Ishikawa (cell line): Measurements from ENCODE around the gene CRELD2.

Experiments
- CEBPB ChIP-seq: IDR thresholded peaks from 2 replicates; pipeline ENCODE4 v1.6.1; 2012
- CREB1 ChIP-seq: IDR thresholded peaks from 2 replicates; pipeline ENCODE4 v1.6.1; 2012; ENCODE audit warnings: low read depth
- EGR1 ChIP-seq: IDR thresholded peaks from 2 replicates; pipeline ENCODE4 v1.6.1; 2012
- EP300 ChIP-seq: IDR thresholded peaks from 2 replicates; pipeline ENCODE4 v1.6.1; 2012; ENCODE audit warnings: borderline replicate concordance
- FOXM1 ChIP-seq: IDR thresholded peaks from 2 replicates; pipeline ENCODE4 v1.6.1; 2012; ENCODE audit warnings: low read depth, borderline replicate concordance
- MAX ChIP-seq: IDR thresholded peaks from 2 replicates; pipeline ENCODE4 v1.6.1; 2012
- NFIC ChIP-seq: IDR thresholded peaks from 2 replicates; pipeline ENCODE4 v1.6.1; 2012
- RAD21 ChIP-seq: IDR thresholded peaks from 2 replicates; pipeline ENCODE4 v1.6.1; 2012; ENCODE audit warnings: low read depth
- TAF1 ChIP-seq: IDR thresholded peaks from 2 replicates; pipeline ENCODE4 v1.6.1; 2012; ENCODE audit warnings: low read depth, mild to moderate bottlenecking
- TCF12 ChIP-seq: IDR thresholded peaks from 2 replicates; pipeline ENCODE4 v1.6.1; 2012; ENCODE audit warnings: low read depth
- TEAD4 ChIP-seq: IDR thresholded peaks from 2 replicates; pipeline ENCODE4 v1.6.1; 2012
- USF1 ChIP-seq: IDR thresholded peaks from 2 replicates; pipeline ENCODE4 v1.6.1; 2012
- YY1 ChIP-seq: IDR thresholded peaks from 2 replicates; pipeline ENCODE4 v1.6.1; 2012; ENCODE audit warnings: low read depth
- ZBTB7A ChIP-seq: IDR thresholded peaks from 2 replicates; pipeline ENCODE4 v1.6.1; 2012; ENCODE audit warnings: low read depth
- TF ChIP-seq, protein P1 (sequence below): IDR thresholded peaks from 2 replicates; pipeline ENCODE4 v1.6.1; 2012; ENCODE audit warnings: low read depth, mild to moderate bottlenecking

CRELD2 gene

GRCh38 chr22:49966041-49966773 is 47.8 kb downstream of the CRELD2 start:
- no peak for TF ChIP-seq USF1
- TF ChIP-seq EP300: no peak
- TF ChIP-seq NFIC: no peak
- no peak for TF ChIP-seq FOXM1
- TF ChIP-seq CEBPB: no peak
- no peak for TF ChIP-seq TCF12
- no peak for TF ChIP-seq EGR1
- no peak for TF ChIP-seq CREB1
- no peak for TF ChIP-seq YY1
- TF ChIP-seq RAD21: no peak
- no peak for TF ChIP-seq MAX

DNA sequence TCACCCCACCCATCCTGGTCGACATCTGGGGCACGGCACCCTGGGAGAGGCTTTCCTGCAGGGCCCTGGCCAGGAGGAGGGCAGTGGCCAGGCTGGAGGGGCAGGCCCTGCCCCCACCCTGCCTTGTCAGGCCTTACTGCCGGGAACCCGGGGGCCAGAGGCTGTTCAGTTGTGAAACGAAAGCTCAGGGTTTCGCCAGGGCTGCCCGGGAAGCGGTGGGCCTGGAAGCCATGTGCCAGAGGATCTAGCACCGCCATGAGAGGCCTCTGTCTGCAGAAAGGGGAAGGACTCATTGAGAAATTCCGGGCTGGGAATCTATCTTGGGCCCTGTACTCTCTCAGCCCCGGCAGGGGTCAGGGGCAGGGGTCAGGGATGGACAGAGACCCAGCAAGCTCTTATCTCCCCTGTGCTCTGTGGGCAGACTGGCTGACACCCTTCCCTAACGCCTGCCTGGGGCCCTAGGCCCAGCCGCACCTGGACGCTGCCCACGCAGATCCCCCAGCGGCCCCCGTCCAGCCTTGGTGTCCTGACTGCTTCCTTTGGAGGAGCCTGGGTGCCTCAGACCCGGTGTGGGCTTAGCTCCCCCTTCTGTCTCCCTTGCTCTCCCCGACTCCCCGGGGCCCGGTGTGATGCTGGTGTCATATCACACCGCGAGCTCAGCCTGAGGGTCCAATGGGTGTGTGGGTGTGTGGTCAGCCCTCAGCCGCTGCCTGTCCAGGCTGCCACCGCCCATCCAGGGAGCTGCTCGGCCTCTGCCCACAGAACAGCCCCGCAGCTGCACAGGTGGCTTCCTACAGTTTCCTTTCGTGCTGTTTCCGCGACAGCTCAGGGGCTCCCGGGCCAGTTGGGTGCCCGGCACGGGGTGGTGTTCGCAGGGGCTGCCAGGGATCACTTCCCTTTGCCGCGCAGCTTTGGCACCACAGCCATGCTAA is 48.6 kb downstream of the CRELD2 start:
- TF ChIP-seq YY1 (no peak), MAX (no peak), USF1 (no peak), ZBTB7A (no peak), TCF12 (no peak), CREB1 (no peak)
- TF ChIP-seq, protein P1, sequence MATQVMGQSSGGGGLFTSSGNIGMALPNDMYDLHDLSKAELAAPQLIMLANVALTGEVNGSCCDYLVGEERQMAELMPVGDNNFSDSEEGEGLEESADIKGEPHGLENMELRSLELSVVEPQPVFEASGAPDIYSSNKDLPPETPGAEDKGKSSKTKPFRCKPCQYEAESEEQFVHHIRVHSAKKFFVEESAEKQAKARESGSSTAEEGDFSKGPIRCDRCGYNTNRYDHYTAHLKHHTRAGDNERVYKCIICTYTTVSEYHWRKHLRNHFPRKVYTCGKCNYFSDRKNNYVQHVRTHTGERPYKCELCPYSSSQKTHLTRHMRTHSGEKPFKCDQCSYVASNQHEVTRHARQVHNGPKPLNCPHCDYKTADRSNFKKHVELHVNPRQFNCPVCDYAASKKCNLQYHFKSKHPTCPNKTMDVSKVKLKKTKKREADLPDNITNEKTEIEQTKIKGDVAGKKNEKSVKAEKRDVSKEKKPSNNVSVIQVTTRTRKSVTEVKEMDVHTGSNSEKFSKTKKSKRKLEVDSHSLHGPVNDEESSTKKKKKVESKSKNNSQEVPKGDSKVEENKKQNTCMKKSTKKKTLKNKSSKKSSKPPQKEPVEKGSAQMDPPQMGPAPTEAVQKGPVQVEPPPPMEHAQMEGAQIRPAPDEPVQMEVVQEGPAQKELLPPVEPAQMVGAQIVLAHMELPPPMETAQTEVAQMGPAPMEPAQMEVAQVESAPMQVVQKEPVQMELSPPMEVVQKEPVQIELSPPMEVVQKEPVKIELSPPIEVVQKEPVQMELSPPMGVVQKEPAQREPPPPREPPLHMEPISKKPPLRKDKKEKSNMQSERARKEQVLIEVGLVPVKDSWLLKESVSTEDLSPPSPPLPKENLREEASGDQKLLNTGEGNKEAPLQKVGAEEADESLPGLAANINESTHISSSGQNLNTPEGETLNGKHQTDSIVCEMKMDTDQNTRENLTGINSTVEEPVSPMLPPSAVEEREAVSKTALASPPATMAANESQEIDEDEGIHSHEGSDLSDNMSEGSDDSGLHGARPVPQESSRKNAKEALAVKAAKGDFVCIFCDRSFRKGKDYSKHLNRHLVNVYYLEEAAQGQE: no peak

- TF ChIP-seq USF1: peak; percentile 25; the same call in 1 of the 2 replicates
- TF ChIP-seq YY1: no peak
Observed at GRCh38 chr22:49967706-49968208, 49.3 kb downstream of the CRELD2 start.

- no peak for TF ChIP-seq EGR1
- no peak for TF ChIP-seq CEBPB
- TF ChIP-seq USF1: no peak
- no peak for TF ChIP-seq TCF12
- TF ChIP-seq CREB1: no peak
- no peak for TF ChIP-seq FOXM1
- TF ChIP-seq YY1: no peak
- no peak for TF ChIP-seq NFIC
- TF ChIP-seq TAF1: no peak
- TF ChIP-seq, protein P1: no peak
- TF ChIP-seq MAX: no peak
- no peak for TF ChIP-seq RAD21
- no peak for TF ChIP-seq TEAD4
- TF ChIP-seq ZBTB7A: no peak
- TF ChIP-seq EP300: no peak
Observed at GRCh38 chr22:49968313-49968830, 49.9 kb downstream of the CRELD2 start.
